GM19023 (cell line): Measurements from ENCODE around the gene C3.
"Not testable (repeated sequence)": the region's sequence is repeated elsewhere in the genome, so short reads cannot be mapped to it uniquely, and the experiment has no call there.

Source experiments
- ATAC-seq: cut with Tn5 transposase; IDR thresholded peaks from one replicate; pipeline ENCODE4 v1.9.1; 2021; ENCODE audit warnings: mild to moderate bottlenecking, moderate library complexity; ENCODE audit not compliant: unreplicated experiment

C3 gene

DNA sequence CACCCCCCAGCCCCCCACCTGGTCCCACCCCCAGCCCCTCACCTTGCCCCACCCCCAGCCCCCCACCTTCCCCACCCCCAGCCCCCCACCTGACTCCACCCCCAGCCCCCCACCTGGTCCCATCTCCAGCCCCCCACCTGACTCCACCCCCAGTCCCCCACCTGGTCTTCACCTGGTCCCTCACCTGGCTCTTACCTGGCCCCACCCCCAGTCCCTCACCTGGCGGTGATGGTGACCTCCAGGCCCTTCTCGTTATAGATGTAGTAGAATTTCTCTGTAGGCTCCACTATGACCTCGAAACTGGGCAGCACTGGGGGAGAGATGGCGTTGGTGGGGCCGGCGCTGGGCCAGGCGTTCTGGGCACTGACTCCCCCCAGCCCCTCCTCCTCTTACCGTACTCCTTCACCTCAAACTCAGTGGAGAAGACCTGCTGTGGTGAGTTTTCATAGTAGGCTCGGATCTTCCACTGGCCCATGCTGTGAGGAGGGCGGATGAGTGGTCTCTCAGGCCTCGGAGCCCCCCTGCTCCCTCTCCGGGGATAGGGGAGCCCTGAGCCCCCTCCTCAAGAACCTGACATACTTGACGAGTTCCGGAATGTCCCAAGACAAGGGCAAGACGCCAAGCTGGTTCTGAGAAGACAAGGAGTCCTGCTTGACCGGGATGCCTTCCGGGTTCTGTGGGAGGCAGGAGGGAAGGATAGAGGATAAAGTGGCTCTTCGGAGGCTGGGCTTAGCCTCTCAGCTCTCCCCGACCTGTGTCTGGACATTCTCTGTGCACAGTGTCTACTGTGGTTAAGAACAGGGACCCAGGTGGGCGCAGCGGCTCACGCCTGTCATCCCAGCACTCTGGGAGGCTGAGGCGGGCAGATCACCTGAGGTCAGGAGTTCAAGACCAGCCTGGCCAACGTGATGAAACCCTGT is 6.4 kb downstream of the C3 start:
- ATAC-seq = no peak

GRCh38 chr19:6712692-6713670 is 7.5 kb downstream of the C3 start:
- ATAC-seq = no peak

DNA sequence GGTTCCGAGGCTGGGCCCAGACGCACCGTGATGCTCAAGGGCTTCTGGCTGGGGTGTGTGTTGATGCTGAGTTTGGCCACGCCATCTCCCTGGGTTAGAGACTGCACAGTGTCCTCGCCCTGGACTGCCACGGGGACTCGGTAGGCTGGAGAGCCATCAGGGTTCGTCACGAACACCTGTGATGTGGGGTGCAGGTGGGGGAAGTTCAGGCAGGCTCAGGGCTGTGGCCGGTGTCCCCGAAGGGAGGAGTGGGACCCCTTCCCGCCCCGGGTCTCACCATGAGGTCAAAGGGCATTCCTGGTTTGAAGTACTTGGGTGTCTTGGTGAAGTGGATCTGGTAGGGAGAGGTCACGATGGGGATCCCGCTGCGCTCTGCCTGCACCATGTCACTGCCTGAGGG is 8.2 kb downstream of the C3 start:
- no peak for ATAC-seq

DNA sequence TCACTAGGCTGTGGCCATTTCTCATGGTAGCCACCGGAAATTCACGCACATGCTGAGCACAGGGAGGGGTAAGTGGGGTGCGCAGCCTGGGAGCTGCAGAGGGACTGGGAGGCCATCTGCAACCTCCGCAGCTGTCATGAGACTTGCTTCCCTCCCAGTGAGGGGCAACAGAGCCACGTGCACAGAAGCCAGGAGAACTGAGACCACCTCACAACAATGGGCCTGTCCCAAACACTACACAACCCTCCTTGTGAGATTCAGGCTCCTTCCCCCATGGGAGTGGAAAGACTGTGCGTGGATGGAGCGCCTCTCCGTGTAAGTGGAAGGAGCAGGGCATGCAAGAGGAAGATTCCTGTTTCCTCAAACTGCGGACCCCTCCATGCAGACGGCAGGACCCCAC is 8.8 kb downstream of the C3 start:
- no peak for ATAC-seq

GRCh38 chr19:6711078-6711361 is 9.4 kb downstream of the C3 start:
- ATAC-seq = no peak

DNA sequence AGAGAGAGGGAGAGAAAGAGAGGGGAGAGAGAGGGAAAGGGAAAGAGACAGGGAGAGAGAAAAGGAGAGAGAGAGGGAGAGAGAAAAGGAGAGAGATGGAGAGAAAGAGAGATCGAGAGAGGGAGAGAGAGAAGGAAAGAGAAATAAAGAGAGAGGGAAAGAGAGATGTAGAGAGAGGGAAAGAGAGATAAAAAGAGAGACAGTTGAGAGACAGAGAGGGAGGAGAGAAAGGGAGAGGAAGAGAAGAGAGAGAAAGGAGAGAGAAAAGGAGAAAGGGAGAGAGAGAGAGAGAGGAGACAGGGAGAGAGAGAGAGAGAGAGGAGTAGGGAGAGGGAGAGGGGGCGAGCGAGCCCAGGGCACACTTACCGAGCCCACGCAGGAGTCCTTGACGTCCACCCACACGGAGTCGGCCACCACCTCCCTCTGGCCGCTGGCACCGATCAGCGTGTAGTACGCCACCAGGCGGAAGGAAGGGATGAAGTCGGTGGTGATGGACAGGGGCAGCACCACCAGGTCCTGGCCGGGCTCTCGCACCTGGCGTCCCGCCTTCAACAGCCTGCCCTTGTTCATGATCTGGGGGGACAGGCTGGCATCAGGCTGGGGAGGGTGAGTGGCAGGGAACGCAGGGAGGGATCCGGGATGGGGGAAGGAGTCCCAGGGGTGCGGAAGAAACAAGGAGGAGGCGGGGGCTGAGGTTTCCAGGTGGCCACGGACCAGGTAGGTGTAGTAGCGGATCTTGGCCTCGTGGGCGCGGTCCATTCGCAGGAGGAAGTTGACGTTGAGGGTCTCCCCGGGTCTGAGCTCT is 10.0 kb downstream of the C3 start:
- no peak for ATAC-seq

DNA sequence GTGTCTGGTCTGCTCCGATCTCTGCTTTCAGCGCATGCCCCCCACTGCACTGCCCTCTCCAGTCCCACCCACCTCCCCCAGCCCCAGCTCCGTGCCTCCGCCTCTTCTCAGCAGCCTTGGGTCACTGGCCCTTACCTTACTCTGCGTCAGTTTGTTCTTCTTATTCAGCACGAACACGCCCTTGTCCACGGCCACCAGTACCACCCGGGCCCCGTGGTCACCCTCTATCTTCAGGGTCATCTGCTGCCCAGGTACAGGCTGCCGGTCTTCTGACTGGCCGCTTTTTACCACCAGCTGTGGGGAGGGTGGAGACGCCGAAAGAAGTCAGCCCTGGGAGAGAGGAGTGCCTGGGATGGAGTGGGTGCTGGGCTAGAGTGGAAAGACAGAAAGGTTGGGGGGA is 10.9 kb downstream of the C3 start:
- ATAC-seq = no peak

DNA sequence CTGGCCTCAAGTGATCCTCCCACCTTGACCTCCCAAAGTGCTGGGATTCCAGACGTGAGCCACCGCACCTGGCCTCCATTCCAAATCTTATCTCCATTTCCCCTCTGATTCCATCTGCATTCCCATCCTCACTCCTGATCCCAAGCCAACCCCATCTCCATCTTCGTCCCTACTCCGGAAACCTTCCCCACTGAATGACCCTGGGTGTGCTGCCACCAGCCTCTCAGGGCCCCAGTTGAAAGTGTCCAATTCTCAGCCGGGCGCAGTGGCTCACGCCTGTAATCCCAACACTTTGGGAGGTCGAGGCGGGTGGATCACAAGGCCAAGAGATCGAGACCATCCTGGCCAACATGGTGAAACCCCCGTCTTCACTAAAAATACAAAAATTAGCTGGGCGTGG is 11.5 kb downstream of the C3 start:
- not testable (repeated sequence) for ATAC-seq

DNA sequence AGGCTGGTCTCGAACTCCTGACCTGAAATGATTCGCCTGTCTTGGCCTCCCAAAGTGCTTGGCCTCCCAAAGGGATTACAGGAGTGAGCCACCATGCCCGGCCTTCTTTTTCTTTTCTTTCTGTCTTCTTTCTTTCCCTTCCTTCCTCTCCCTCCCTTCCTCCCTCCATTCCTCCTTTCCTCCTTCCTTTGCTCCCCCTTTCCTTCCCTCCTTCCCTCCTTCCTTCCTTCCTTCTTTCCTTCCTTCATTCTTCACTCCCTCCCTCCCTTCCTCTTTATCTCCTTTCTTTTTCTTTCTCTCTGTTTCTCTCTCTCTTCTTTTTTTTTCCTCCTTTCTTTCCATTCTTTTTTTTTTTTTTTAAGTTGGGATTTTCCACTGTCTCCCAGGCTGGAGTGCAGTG is 12.1 kb downstream of the C3 start:
- no peak for ATAC-seq

GRCh38 chr19:6707658-6708018 is 12.8 kb downstream of the C3 start:
- ATAC-seq = no peak

GRCh38 chr19:6707011-6707657 is 13.3 kb downstream of the C3 start:
- ATAC-seq = no peak

GRCh38 chr19:6706633-6706958 is 13.9 kb downstream of the C3 start:
- no peak for ATAC-seq

GRCh38 chr19:6705931-6706632 is 14.4 kb downstream of the C3 start:
- no peak for ATAC-seq

DNA sequence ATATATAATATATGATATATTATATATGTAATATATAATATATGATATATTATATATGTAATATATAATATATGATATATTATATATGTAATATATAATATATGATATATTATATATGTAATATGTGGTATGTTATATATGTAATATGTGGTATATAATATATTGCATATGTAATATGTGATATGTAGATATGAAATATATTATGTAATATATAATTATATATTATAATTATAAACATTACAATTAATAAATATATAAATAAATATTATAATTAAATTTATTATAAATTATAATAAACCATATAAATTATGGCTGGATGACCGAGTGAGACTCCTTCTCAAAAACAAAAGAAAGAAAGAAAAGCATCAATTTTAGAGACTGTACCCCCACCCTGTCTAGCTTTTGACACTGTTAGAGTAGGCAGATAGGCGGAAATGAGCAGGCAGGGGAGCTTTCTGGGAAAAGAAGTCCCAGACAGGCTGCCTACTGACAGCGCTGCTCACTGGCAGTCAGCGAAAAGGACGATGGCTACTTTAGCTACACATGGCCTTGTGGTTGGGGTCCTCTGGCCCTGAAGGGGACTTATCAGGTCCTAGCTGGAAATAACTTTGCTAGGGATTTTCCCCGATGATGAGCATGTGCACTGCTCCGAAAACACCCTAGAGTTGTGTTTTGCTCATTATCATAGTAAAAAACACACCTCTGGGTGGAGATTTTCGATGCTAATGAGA is 19.7 kb downstream of the C3 start:
- no peak for ATAC-seq

GRCh38 chr19:6699935-6700334 is 20.5 kb downstream of the C3 start:
- no peak for ATAC-seq

DNA sequence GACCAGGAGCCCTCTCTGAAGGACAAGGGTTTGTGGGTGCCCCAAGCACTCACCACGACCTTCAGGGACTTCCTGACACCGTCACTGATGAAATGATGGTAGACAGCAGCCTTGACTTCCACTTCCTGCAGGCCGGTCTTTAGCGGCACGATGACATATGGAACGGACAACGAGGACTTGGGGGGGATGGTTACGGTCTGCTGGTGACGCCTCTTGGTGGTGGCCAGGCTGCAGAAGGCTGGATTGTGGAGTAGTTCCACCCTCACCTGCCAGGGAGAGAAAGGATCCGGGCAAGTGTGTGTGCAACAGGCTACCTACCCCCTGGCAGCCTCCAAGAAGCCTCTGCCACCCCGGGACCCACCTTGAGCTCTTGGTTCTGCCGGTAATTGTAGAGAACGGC is 23.2 kb downstream of the C3 start:
- no peak for ATAC-seq

DNA sequence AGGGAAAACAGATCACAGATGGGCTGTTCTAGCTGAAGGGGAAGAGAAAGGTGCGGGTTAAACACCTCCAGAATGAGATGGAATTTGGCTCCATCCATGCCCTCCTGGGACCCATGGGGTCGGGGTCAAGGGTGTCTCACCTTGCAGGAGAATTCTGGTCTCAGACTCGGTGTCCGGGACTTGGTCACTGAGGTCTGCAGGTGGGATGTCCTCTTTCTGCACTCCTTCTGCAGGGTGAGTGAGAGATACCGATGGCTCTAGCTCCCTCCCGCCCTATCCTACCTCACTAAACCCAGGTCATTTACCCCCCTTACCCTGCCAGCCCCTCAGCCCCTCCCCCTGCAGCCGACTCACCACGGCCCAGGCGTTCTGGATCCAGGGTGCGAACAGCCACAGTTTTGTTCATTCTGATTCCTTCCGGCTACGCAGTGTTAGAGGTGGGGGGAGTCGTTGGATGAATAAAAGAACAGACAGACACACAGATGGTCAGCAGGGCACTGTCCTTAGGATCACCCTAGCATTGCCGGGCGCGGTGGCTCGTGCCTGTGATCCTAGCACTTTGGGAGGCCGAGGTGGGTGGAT is 24.1 kb downstream of the C3 start:
- no peak for ATAC-seq

DNA sequence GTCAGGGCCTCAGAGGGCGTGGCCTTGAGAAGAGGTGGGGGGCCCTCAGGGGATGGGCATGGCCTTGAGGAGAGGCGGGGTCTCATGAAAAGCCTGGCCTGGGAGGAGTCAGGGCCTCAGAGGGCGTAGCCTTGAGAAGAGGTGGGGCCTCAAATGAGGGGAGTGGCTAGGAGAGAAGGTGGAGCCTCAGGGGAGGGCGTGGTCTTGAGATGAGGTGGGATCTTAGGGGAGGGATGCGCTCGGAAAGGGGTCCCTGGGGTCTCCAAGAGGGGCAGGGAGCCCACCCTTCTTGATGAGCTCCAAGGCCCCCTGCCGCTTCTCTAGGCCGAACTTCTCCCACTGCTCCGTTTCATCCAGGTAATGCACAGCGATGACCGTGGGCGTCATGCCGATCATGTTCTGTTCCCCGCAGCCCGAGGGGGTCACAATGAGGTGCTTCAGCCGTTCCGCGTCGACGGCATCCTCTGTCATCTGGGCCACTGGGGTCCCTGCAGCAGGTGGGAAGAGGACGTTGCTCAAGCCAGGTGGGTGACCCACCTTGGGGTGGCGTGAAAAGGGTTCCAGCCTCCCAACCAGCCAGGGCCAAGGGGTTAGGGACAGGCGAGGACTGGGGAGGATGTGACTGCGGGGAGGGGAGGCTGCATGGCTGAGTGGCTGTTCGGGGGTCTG is 26.2 kb downstream of the C3 start:
- no peak for ATAC-seq

GRCh38 chr19:6693681-6694080 is 26.8 kb downstream of the C3 start:
- ATAC-seq = no peak
